Activated naive CD4-positive, alpha-beta T cell (primary cell): ENCODE results near the gene NOL4L.
"Not testable (repeated sequence)": the region's sequence is repeated elsewhere in the genome, so short reads cannot be mapped to it uniquely, and the experiment has no call there.

Source experiments
- DNase-seq, 4 experiments: peaks; one replicate each; lab custom pipeline; 2025; lab: John Stamatoyannopoulos, UW

Gene NOL4L

GRCh38 chr20:32507998-32508774, 76.9 kb downstream of the NOL4L start:
- no peak for DNase-seq

- no peak for DNase-seq
These were observed 78.4 kb downstream of the NOL4L start for GRCh38 chr20:32506721-32507120.

DNA sequence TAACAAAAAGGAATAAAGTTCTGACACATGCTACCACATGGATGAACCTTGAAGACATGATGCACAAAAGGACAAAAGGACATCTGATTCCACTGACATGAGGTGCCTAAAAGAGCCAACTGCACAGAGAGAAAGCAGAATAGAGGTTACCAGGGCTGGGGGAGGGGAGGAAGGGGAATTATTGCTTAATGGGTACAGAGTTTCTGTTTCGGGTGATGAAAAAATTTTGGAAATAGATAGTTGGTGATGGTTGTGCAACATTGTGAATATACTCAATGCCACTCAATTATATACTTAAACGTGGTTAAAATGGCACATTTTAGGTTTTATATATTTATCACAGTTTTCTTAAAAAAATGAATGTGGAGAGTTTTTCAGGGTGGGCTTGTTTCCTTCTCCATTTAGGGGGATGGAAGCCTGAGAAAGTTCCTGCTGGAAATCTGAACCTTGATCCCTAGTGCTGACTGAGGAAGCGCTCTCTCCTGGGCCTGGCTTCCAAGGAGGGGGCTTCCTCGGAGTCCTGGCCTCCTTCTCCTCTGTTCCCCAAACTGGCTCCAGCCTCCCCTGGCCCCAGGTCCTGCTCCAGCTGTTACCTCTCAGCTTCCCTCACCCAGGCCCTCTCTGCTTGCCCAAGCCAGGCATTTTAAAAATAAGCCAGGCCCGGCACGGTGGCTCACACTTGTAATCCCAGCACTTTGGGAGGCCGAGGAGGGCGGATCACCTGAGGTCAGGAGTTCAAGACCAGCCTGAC, 79.2 kb downstream of the NOL4L start:
- no peak for DNase-seq

DNA sequence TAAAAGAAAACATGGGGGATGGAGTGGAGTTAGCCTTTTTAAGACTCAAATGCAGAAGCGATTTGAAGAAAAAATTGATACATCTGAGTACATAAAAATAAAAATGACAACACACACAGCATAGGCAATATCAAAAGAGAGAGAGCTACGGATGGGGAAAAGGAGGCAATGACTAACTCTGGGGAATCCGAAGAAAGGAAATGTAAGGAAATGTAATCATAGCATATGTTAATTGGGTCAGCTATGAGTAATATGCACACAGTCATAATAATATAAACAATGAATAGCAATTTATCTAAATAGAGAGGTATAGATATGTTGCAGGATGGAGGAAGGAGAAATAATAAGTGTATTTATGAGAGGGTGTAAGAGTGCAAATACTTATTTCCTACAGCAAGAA, 83.4 kb downstream of the NOL4L start:
- DNase-seq, result no peak

GRCh38 chr20:32497589-32498224, 87.4 kb downstream of the NOL4L start:
- DNase-seq, result no peak

DNA sequence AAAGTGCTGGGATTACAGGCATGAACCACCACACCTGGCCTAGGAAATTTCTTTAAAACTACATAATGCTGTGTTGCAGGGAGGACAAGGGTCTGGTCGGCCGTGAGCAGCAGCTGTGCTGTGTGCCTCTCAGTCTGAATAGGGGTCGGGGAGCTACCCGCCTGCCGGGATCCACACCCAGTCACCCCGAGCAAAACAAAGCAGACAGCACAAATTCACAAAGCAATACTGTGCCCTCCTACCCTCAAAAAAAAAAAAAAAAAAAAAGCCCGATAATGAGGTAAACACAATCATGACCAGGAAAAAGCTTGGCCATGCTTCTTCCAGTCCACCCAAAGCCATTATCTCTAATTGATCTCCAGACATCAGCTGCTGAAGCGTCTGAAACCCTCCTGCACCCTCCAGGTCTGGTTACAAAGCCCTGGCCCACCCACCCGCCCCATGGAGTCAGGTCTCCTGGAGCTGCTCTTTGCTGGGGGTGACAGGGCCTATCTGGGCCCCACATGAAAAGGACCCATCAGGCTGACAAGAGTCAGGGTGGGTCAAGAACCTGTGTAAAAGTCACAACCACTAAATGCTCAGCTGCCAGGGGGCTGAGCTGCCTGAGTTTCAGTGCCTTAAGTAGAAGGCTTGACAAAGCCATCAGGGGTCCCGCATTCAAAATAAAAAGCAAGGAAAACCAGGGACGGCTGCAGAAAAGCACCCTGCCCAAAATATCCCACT, 88.2 kb downstream of the NOL4L start:
- no peak for DNase-seq

DNA sequence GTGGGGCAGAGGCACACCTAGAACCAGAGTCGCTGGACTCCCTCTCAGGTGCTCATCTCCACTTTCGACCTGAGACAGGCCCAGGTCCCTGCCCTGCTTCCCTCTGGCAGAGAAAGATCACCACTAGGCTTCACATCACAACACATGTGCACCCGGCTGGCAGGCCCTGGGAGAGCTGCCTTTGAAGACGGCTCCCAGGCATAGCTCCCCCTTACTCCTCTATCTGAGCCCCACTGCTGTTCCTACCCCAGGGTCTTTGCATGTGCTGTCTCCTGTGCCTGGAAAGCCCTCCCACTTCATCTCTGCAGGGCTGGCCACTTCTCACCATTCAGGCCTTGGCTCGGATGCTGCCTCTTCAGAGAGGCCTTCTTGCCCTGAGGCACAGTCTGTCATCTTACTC, 89.2 kb downstream of the NOL4L start:
- DNase-seq, result no peak

GRCh38 chr20:32495217-32495565, 89.9 kb downstream of the NOL4L start:
- no peak for DNase-seq

GRCh38 chr20:32494483-32495216, 90.5 kb downstream of the NOL4L start:
- DNase-seq, result no peak

- no peak for DNase-seq
These were observed 91.8 kb downstream of the NOL4L start for GRCh38 chr20:32493356-32493755.

GRCh38 chr20:32491764-32492151, 93.4 kb downstream of the NOL4L start:
- DNase-seq, result not testable (repeated sequence)

DNA sequence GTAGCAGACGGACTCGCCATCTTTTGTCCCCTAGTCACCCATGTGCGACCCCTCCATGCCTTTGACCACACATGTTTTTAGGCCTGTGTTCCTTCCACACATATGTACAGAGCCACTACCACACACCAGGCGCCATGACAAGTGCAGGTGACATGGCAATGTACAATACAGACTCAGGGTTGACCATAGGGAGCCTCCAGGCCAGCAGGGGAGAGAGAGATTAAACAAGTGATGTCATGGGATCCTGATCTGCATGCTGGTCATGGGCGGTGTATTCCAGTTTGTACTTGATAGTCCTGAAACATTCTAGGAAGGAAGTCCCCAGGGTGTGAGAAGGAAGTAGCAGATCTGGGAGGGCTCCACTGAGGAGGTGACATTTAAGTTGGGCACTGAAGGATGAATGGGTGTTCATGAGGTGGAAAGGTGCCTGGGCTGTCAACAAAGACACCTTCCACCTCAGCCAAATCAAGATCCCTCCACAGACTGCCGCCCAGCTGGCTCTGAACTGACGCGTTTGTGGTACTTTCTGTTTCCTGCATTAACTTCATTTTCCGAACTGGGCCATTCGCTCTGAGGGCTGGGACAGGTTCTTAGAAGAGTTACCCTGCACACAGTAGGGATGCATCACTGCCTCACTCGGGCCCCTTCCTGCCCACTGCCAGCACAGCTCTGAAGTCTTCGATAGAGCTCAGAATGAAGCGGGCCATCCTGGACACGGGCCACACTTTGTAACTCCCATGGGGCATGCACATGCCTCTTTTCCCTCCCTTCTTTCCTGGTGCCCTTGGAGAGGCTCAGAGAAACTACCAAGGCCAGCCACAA, 94.0 kb downstream of the NOL4L start:
- no peak for DNase-seq

GRCh38 chr20:32488066-32488838, 96.9 kb downstream of the NOL4L start:
- DNase-seq, result no peak

- no peak for DNase-seq
These were observed 97.8 kb downstream of the NOL4L start for GRCh38 chr20:32487381-32487780.

DNA sequence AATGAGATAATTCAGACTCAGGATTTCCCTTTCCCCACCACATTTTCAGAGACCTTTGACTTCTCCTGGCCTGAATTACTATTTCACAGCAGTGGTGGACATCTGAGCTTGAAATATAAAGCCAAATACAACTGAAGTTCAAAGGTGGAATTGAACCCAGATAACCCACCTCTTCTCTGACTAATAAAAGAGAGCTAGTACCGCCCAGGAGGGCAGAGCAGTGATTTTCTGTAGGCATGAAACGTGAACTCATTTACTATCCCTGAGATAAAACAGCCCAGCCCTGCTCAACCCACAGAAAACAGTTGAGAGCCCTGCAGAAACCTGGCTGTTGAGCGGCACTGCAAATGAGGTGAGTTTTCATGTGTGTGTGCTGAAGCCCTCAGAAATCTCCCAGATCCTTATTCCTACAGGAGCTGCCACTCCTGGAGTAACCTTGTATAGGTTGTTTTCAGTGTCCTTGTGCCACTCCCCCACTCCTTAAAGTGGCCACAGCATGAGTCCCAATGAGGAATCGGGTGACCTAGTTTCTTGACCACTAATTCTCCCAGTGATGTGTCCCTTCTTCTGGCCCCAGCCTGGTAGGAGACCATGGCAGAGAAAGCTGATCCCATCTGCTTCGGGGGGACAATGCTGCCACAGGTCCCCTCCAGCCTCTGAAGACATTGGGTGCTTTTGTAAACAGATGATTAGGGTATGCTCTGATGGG, 99.2 kb downstream of the NOL4L start:
- no peak for DNase-seq

- DNase-seq, result peak; percentile 22 to 82 (median 50)
These were observed 100.0 kb downstream of the NOL4L start for GRCh38 chr20:32484958-32485769.

GRCh38 chr20:32484225-32484957, 100.7 kb downstream of the NOL4L start:
- DNase-seq, result peak in 1 of 4 experiments; percentile 33
